Fibroblast of lung (primary cell): ENCODE results near the gene OLA1.

Experiments
- EZH2 ChIP-seq: IDR thresholded peaks from 2 replicates; pipeline ENCODE4 v1.5.1; 2012; ENCODE audit warnings: low read length, control low read depth, mild to moderate bottlenecking; ENCODE audit errors: missing control alignments
- TF ChIP-seq, protein P1 (sequence below), 2 donors: IDR thresholded peaks in 1 of 2; conservative IDR thresholded peaks in 1 of 2; 1 replicate in 1 of 2; 2 replicates in 1 of 2; pipeline ENCODE4 v1.5.1; 2011 to 2012; ENCODE audit warnings: low read length in 2 of 2, control low read depth in 1 of 2, inconsistent platforms in 1 of 2, low read depth in 1 of 2, mild to moderate bottlenecking in 1 of 2

- TF ChIP-seq, protein P1, sequence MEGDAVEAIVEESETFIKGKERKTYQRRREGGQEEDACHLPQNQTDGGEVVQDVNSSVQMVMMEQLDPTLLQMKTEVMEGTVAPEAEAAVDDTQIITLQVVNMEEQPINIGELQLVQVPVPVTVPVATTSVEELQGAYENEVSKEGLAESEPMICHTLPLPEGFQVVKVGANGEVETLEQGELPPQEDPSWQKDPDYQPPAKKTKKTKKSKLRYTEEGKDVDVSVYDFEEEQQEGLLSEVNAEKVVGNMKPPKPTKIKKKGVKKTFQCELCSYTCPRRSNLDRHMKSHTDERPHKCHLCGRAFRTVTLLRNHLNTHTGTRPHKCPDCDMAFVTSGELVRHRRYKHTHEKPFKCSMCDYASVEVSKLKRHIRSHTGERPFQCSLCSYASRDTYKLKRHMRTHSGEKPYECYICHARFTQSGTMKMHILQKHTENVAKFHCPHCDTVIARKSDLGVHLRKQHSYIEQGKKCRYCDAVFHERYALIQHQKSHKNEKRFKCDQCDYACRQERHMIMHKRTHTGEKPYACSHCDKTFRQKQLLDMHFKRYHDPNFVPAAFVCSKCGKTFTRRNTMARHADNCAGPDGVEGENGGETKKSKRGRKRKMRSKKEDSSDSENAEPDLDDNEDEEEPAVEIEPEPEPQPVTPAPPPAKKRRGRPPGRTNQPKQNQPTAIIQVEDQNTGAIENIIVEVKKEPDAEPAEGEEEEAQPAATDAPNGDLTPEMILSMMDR (conservative IDR thresholded peaks at IDR 0.05 in 1 of 2, IDR thresholded peaks at IDR 0.05 in 1 of 2; ENCODE audit: low read depth in 1 of 2, low read length in 2 of 2): no peak
- TF ChIP-seq EZH2: no peak
Observed at GRCh38 chr2:174076975-174077374, 171.4 kb downstream of the OLA1 start.
